DMS153 (cell line): Measurements from ENCODE around the gene GSTO1.
"Not testable (repeated sequence)": the region's sequence is repeated elsewhere in the genome, so short reads cannot be mapped to it uniquely, and the experiment has no call there.

Experiments
- DNase-seq: peaks from one replicate; lab custom pipeline; 2025; lab: John Stamatoyannopoulos, UW

GSTO1 gene

DNA sequence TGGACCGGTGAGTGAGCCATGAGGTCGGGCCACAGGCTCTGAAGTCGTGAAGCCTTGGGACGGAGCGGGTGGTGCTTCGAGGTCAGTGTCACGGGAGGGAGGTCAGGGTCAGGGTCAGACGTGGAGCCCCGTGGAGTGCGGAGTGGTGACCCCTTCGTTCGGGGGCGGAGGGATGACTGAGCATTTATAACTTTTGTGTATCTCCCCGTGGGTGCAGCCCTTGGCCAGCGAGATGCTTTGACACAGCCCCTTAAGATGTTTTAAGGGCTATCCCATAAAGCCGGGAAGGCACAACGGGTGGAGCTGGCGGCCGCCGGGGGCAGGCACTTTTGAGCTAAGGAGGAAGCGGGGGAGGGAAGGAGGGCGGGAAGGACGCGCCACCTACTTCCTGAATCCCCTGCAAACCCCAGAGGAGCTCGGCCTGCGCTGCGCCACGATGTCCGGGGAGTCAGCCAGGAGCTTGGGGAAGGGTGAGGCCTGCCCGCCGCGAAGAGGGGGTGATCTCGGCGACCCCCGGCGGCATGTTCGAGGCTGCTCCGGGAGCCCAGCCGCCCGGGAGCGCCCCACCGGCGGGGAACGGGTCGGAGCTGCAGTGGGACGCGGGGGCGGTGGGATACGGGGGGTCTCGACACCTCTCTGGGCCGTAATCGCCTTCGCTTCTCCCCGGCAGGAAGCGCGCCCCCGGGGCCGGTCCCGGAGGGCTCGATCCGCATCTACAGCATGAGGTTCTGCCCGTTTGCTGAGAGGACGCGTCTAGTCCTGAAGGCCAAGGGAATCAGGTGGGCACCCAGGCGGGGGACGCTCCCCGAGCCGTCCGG is at the start of gene GSTO1:
GSTO1 (plus strand) TSS at position 400 of the 818 bp plus-strand sequence; CDS start at position 437, 37 bp downstream.
- peak; percentile 26 for DNase-seq

DNA sequence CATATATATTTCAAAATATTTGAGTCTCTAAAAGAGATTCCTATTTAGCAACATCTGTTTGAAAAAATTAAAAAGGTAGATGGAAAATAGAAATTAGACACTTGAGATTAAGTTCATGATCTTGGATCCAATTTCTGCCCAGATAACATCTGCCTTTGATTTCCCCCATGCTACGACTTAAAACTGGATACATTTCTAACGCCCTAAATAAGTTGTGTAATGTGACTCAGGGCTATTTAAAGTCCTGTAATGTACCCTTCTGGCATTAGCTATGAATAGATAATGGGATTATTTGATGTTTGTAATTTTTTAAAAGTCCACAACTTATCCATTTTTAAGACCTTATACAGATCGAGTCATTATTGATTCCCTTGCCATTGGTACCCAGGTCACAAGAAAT is 46.0 kb upstream of the GSTO1 start:
- no peak for DNase-seq

DNA sequence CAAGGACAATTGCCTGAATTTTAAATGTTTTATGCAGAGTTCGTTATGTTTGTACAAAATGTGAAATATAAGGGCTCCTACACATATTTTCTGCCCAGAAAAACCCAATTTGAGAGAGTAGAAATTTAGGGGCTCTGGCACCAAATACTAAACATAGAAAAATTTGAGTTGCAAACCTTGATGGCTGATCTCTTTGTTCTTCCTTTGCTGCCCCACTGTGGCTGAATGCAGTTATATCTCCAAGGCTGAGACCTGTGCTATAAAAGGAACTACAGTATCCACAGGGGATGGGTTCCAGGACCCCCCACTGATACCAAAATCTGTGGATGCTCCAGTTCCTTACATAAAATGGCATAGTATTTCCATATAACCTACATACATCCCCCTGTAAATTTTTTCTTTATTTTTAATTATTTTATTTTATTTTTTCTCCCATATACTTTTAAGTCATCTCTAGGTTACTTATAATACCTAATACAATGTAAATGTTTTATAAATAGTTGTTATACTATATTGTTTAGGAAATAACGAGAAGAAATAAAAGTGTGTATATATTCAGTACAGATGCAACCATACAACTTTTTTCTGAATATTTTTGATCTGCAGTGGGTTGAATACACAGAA is 45.0 kb upstream of the GSTO1 start:
- no peak for DNase-seq

DNA sequence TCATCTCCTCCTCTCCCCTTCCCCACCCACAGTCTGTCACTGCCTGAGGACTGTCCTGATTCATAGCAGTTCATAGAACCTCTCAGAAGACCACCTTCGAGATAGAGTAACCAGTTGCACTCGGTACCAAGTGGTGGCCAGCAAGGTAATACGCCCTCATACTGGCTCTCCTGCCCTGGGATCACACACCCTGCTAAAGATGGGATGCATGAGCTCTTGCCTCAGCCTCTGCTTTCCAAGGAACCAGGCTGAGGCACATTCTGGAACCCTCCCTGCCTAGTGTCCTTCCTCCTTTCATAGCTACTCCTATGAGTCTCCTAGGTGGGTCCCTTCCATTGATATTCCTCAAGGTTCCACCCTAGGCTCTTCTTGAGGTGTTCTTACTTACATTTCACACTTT is 38.1 kb upstream of the GSTO1 start:
- no peak for DNase-seq

DNA sequence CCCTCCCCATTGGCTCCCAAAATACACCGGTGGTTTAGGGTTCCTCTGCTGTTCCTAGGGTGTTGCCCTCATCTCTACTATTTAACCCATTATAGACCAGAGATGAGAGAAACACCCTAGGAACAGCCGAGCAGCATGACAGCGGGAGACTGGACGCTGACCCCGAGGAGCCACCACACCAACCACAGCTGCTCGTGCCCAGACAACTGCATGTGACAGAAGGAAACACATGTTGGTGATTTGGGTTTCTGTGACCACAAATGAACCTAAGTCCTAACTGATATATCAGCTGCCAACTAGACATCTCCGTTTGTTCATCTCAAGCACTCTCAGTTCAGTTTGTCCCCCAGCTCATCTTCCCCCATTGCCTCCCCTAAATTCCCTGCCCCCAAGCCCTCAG is 35.9 kb upstream of the GSTO1 start:
- no peak for DNase-seq

DNA sequence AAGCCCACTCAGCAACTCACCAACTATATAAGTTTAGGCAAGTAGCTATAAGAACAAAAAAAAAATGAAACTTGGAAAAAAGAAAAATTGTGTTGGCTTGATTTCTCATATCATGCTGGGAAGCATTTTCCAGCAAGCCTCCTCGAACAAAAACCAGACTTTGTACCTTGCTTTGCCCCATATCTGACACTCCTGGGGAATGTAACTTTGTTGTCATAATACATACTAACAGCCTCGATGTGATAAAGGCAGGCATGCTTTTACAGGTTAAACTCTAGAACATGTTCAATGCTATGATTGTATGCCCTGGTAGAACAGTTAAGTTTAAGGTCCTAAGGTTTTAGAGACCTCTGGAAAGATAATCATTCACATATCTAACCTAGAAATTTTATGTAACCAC is 34.2 kb upstream of the GSTO1 start:
- DNase-seq, result no peak

DNA sequence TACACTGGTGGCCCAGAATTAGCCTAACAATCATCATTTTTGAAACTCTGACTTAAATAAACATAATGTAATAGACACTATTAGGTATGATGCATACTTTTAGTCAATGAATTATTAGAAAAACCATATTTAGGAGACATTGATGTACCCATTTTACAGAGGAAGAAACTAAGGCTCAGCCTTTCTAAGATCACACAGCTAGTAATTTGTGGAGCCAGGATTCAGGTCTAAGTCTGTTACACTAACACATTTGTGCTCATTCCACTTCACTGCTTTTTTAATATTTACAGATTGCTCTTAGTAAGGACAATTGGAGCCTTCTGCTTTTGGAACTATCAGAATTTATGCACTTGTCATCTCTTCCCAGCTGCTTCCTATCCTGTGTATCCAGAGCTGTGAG is 31.4 kb upstream of the GSTO1 start:
- no peak for DNase-seq

DNA sequence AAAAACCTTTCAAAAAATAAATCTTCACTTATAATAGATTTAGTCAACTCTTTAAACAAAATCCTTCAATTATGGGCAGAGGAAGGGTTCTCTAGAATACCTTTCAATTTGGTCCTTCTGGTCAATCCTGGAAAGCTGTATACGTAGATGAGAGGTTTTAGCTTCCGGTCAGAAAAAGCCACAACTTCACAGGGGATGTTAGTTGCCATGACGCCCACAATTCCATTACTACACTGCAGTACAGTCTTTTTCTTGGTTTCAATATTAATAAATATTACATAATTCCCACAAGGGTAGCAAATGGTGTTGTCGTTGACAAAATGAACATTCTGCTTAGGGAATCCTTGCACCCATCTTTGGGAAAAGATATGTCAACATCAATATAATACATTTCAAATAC is 24.2 kb upstream of the GSTO1 start:
- DNase-seq, result no peak

DNA sequence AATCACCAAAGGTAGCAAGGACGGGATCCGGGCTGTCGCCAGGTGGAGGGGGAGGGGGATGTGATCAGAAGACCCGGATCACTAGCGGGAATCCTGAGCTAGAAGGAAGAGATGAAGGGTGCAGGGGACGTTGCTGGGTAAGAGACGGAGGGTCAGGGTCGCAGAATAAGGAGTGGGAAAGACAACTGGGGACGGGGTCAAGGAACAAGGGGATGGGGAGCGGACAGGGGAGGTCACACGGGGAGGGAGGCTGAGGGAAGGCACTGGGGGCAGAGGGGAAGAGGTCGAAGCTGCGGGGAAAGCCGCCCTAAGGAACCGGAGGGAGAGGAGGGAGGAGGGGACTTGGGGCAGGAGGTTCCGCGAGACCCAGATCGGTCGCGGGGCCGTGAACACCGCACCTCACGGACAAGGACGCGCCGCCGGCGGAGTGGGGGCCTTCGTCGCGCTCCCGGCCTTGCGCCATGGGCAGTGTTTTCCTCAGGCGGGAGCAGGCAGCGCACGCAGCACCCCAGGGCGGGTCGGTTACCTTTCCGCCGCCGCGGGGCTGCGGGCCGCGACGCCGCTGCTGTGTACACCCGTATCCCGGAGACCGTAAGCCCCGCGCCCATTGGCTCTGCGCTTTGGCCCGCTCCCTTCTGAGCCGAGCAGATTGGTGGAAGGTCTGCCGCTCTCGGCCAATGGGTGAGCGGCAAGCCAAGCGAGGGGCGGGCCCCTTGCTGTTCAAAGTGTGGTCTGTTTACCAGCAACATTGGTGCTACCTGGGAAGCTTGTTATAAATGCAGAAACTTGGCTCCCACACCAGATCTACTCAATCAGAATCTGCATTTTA is 22.7 kb upstream of the GSTO1 start, which contains the start of gene CFAP43:
CFAP43 (minus strand) TSS at position 581 of the 829 bp plus-strand sequence; CDS start at position 463, 118 bp downstream.
- DNase-seq, result peak; percentile 92

DNA sequence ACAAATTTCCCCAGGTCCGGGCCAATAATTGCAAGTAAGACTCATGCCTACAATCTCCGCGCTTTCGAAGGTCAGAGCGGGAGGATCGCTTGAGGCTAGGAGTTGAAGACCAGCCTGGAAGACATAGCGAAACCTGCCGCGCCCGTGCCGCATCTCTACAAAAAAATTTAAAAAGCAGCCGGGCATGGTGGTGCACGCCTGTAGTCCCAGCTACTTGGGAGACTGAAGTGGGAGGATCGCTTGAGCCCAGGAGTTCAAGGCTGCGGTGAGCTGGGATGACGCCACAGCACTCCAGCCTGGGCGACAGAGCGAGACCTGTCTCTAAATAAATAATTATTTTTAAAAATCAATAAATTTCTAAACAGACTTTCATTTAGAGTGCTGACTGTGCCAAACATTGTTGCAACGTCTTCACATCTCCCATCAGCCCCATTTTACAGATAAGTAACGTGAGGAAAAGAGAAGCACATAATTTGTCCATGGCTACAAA is 22.0 kb upstream of the GSTO1 start:
- DNase-seq, result no peak

DNA sequence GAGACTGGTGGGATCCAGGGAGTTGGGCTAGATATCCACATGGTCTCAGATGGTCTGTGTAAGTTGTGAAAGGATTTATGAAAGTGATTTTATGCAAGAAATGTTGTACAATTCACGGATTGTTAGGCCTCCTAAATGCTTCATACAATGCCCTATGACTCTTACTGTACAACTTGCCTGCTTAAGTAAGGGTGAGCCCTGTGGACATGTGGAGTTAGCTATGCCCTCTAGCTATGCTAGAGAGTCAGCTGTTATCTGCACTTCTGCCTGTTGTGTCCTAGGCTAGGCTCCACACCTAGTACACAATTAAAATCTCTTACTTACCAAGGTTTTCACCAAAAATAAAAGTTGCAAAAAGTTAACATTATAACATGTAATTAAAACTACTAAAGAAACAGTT is 20.9 kb upstream of the GSTO1 start:
- no peak for DNase-seq

DNA sequence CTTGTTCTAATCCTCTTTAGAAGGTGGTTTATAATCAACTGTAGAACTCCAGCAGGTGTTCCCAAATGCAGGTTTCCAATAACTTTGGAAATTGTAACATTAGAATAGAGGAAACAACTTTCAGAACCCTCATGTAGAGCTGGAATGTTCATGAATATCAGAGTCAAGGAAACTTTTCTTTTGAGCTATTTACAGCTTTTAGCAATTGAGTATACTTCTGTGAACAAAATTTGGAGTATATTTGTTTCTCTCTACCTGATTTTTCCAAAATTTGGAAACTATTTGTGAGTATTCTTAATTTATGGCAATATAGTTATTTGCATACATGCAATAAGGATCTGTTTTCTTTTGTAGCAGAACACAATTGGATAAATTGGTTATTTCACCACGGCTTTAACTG is 19.8 kb upstream of the GSTO1 start:
- DNase-seq, result no peak

DNA sequence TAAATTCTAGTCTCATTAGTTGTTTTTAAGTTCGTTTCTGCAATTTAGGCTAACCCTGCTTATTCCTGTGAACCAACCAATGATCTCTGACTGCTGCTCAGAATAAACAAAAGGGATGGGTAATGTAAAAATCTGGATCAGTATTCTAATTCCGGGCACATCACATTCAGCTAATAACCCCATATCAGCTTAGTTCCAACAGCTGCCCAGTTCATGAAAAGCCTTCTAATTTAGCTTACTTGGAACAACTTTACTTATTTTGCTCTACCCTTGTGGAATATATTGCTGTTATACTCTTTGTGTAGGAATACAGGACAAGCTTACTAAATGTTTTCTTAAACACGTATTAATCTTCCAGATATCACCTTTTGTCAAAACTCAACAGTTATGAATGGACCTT is 18.9 kb upstream of the GSTO1 start:
- no peak for DNase-seq

DNA sequence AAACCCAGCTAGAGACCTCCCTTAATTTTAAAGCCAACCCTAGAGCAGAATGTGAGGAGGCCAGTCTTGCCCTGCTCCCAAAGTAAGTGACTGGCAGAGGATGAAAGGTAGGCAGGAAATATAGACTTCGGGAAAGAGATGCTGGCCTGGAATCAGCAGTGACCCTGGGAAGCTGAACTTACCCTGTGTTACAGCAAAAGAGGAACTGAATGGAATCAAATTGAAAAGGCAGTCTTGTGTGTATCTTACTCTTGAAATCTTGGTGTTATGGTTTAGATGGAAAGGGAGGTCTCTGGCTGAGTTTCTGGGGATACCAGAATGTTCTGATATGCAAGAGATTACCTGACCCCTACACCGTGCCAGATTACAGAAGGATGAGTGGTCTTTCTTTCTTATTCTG is 14.6 kb upstream of the GSTO1 start:
- no peak for DNase-seq

DNA sequence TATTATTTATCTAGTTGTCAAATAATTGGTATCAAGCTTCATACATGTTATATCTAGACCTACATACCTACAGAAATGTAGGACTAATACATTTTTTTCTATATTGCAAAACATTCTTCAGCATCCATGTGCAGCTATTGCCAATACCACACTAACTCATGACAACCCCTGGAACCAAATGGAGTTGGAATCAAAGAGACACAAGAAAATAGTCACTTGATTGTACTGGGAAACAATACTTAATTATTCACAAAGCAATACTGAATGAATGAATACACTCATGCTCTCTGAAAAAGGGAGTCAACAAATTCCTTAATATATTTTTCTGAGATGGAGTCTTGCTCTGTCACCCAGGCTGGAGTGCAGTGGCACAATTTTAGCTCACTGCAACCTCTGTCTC is 12.1 kb upstream of the GSTO1 start:
- DNase-seq, result no peak

DNA sequence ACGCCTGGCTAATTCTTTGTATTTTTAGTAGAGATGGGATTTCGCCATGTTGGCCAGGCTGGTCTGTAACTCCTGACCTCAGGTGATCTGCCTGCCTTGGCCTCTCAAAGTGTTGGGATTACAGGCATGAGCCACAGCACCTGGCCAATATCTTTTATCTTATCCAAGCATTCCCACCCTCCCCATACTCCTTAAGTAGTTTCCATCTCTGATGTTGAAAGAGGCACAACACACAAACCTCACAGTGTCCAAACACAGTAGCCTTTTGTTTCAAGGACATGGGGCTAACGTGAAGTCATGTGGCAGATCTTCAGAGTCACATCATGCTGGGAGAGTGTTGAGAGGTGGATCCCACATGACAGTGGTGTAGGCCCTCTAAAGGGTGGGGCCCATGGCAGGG is 11.7 kb upstream of the GSTO1 start:
- not testable (repeated sequence) for DNase-seq

DNA sequence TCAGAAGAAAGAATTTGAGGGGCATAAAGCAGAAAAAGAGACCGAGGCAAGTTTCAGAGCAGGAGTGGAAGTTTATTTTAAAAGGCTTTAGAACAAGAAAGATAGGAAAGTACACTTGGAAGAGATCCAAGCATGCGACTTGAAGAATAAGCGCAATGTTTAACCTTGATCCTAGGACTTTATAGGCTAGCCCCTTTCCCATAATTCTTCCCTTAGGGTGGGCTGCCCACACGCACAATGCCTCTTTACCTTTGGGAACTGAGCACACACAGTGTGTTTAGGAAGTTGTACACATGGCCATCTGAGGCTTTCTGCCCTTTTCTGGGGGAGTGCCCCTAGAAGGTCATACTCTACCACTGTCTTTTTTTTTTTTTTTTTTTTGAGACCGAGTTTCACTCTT is 11.2 kb upstream of the GSTO1 start:
- DNase-seq, result no peak

DNA sequence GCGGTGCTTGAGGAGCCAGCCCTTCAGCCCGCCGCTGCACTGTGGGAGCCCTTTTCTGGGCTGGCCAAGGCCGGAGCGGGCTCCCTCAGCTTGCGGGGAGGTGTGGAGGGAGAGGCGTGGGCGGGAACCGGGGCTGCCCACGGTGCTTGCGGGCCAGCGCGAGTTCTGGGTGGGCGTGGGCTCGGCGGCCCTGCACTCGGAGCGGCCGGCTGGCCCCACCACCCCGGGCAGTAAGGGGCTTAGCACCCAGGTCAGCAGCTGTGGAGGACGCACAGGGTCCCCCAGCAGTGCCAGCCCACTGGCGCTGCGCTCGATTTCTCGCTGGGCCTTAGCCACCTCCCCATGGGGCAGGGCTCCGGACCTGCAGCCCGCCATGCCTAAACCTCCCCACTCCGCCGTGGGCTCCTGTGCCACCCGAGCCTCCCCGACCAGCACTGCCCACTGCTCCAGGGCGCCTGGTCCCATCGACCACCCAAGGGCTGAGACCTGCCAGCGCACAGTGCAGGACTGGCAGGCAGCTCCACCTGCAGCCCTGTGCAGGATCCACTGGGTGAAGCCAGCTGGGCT is 9.5 kb upstream of the GSTO1 start:
- DNase-seq, result no peak

DNA sequence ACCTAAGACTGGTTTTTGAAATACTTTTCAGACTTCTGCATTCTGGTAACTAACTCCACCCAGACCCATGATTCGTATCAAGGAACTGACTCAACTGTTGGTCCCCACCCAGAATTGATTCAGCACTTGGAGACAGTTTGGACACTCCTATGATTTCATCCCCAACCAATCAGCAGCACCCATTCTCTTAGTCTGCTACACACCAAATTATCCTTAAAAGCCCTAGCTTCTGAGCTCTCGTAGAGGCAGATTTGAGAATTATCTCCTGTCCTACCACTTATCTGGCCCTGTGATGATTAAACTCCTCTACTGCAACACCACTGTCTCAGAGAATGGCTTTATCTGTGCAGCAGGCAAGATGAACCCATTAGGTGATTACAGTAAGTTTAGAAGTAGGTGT is 7.7 kb upstream of the GSTO1 start:
- DNase-seq, result no peak

DNA sequence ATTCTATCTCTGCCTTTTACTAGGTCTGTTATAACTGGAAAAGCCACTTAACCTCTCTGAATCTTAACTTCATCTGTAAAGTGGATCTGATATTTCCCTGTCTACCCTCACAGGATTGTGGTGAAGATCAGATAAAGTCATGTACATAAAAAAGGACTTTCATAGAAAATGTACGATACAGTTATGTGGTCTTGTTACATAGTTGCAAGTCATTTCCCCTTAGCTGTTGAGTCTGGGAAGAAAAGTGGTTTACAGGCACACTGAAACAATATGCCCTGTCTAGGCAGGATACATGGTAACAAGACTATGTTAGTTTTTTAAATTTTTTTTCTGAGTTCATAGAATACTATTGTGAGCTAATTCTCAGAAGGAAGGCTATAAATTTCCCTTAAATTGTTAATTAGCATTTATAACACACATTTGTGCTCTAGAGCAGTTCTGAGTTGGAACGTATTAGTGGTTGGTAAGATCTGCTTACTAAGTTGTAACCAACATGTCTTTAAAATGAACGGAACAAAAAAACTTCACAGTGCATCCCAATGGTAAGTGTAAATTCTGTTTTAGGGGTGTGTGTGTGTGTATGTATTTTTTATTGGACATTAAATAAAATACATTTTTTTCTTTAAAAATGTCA is 7.1 kb upstream of the GSTO1 start:
- no peak for DNase-seq

DNA sequence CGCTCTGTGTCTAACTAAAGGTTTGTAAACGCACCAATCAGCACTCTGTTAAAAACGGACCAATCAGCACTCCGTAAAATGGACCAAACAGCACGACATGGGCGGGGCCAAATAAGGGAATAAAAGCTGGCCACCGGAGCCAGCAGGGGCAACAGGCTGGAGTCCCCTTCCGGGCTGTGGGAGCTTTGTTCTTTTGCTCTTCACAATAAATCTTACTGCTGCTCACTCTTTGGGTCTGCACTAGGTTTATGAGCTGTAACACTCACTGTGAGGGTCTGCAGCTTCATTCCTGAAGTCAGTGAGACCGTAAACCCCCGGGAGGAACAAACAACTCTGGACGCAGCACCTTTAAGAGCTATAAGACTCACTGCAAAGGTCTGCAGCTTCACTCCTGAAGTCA is 5.8 kb upstream of the GSTO1 start:
- DNase-seq, result not testable (repeated sequence)

DNA sequence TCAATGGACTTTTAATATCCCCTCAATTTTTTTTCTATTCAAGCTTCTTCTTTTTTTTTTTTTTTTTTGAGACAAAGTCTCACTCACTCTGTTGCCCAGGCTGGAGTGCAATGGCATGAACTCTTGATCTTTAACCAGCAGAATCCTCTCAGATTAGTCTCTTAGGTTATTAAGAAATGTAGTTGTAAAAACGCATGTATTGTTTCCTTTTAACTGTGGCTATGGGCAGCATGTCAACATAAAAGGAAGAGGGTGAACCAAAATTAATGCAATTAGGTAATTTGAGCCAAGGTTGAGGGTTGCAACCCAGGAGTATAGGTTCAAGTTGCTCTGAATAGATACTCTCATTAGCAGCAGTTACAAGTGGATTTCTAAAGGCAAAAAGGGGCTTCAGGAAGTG is 4.3 kb upstream of the GSTO1 start:
- DNase-seq, result peak; percentile 17
